ENCODE results near the gene ZNF850. TPM values are rescaled to one million over a fixed set of nuclear protein-coding genes. Genes with fewer than 3 reads are reported as not detected.
A peak's percentile ranks its signal among the peaks of the same experiment; 100 is the strongest.
"Not testable (repeated sequence)": the region's sequence is repeated elsewhere in the genome, so short reads cannot be mapped to it uniquely, and the experiment has no call there.

ZNF850 gene
- total and polyA plus RNA-seq, 11 donors, result 0.84 to 7.3 (median 3.9) TPM

DNA sequence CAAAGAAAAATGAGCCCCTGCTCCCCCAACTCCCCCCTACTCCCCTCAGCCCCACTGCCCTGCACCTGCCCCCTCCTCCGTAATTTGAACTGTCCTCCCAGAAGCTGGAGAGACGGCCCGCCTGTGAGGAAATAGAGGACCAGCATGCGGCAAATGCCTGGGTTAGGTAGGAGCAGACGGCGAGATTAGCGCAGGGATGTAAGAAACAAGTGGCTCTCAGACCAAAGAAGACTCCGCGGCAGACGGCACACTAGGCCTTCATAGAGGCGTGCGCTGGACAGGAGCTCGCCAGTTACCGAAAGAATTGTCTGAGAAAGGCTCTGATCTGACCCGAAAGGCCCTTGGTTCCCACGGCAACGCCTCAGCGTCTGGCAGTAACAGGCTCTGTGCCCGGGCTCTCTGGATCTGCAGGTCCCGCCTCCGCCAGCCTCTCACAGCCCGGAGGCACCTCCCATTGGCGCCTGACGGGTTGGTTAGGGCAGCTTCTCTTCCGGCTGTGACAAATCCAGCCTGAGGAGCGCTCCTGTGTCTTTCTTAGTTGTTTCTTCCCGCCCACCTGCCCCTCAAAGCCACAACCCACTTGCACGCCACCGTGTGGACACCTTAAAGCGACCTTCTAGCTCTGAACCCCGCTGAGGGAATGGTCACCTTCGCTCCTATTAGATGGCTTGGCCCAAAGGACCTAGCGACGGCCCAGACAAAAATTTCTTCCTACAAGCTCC is 19.0 kb upstream of the ZNF850 start:
- intact Hi-C loops (cut with DNase I), result loop anchor here in 1 of 10 donors (10.0 kb wide), 1 partner anchor 63 kb away; the partner anchor contains the start of gene ZNF345
- peak overlapping the region in 11 of 12 donors; percentile 4 to 53 (median 36) for H3K4me3 ChIP-seq
- DNase-seq (peak; percentile 47 to 73 (median 64)), ATAC-seq (peak; percentile 89 to 100 (median 100))
- H3K27me3 ChIP-seq, H3K36me3 ChIP-seq, H3K4me1 ChIP-seq: not testable (repeated sequence)
- H3K9me3 ChIP-seq, result peaks cover 0 to 73% (median 7%) of the 10 kb centered on the region in 12 donors
- peak overlapping the region in 3 of 12 donors; percentile 25 to 54 (median 29) for H3K27ac ChIP-seq
- peak in 7 of 12 donors; percentile 14 to 45 (median 29) for TF ChIP-seq CTCF (IDR thresholded peaks at IDR 0.05)
- WGBS, 4 donors, result 3 to 10% (median 6%) methylated on average over 24 to 34 of the region's 34 CpGs

GRCh38 chr19:36775768-36776167 is 3.2 kb upstream of the ZNF850 start:
- H3K9me3 ChIP-seq, result peaks cover 0 to 47% (median 2%) of the 10 kb centered on the region in 12 donors
- peak in 1 of 4 donors; percentile 15 for ATAC-seq
- H3K27me3 ChIP-seq, result no peaks in the 10 kb centered on the region
- peak overlapping the region in 10 of 12 donors; percentile 12 to 57 (median 48) for H3K4me3 ChIP-seq
- 9 to 20% (median 16%) methylated on average over 26 to 38 of the region's 38 CpGs for WGBS, 4 donors
- H3K27ac ChIP-seq, result peak overlapping the region in 9 of 12 donors; percentile 15 to 77 (median 60)
- DNase-seq, result peak; percentile 36 to 64 (median 55)
- intact Hi-C loops (cut with DNase I), result loop anchor here in 1 of 10 donors (5.0 kb wide), 1 partner anchor 77 kb away; the partner anchor contains the start of gene ZNF345
- no peaks in the 10 kb centered on the region for H3K36me3 ChIP-seq
- no peak for TF ChIP-seq CTCF (IDR thresholded peaks at IDR 0.05)
- no peak for TF ChIP-seq POLR2A (IDR thresholded peaks at IDR 0.05)
- peaks cover 0 to 18% (median 8%) of the 10 kb centered on the region in 12 donors for H3K4me1 ChIP-seq

DNA sequence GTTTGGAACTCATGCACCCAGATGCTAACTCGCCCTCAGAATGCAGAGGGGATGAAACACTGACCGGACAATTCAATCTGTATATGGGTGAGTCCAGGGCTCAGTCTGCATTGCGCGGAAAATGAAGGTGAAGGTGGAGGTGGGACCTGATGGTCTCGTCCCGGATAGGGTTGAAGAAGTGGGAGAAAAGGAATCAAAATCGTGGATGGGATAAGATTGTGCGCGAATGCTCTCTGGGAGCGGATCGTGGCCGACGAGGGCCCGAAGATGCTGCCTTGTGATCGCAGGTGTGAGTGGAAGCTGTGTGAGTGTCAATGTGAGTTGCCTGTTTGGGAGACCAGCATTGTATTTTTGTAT is 594 bp upstream of the ZNF850 start:
- Histone ChIP-seq H3K36me3 (peaks cover 0 to 3% (median 0%) of the 10 kb centered on the region in 9 donors), H3K27ac (peak overlapping the region in 9 of 12 donors; percentile 76 to 92 (median 85)), H3K9me3 (peaks cover 0 to 65% (median 10%) of the 10 kb centered on the region in 12 donors), H3K4me1 (peaks cover 0 to 23% (median 10%) of the 10 kb centered on the region in 12 donors), H3K4me3 (peak overlapping the region in 10 of 12 donors; percentile 65 to 93 (median 78)), H3K27me3 (no peaks in the 10 kb centered on the region)
- TF ChIP-seq CTCF (IDR thresholded peaks at IDR 0.05) (no peak), POLR2A (IDR thresholded peaks at IDR 0.05) (no peak)
- ATAC-seq (no peak), DNase-seq (no peak)
- WGBS, 4 donors, result 3 to 5% (median 5%) methylated on average over 15 of the region's 15 CpGs
- intact Hi-C loops (cut with DNase I), result loop anchor here in 6 of 10 donors (2.0 to 5.0 kb wide), 6 partner anchors 24 to 144 kb away; partner anchors contain the start of genes ZNF568 (in 2 of the 6), ZNF829 (in 2 of the 6), ZNF461 (in 1 of the 6) and ZNF567 (in 1 of the 6)

Data from heart left ventricle (tissue), 16 donors.